Raji (cell line): ENCODE results near the gene MNAT1.

Experiments
- POLR2A ChIP-seq: IDR thresholded peaks from 2 replicates; pipeline ENCODE4 v1.6.1; 2011; ENCODE audit warnings: low read depth, low read length, control low read depth; ENCODE audit not compliant: insufficient read depth

Gene MNAT1

GRCh38 chr14:61019537-61019936 is 285.0 kb downstream of the MNAT1 start:
- no peak for TF ChIP-seq POLR2A
